Neural cell (in vitro differentiated cells): ENCODE data around the gene CTSH. TPM values are rescaled to one million over a fixed set of nuclear protein-coding genes. Genes with fewer than 3 reads are reported as not detected.

Experiments
- H2AFZ ChIP-seq: fragments of 200-600, 300-800 bp; sonication (generic), shearing (Covaris generic); 2 replicates; pipeline ENCODE4 v1.6.0; 2014; ENCODE audit warnings: low read depth, mild to moderate bottlenecking, antibody characterized with exemption, low read length, moderate library complexity
- H3F3A ChIP-seq: fragments of 200-600 bp; shearing (Covaris generic); 2 replicates; pipeline ENCODE4 v1.6.1; 2016; ENCODE audit warnings: mild to moderate bottlenecking, moderate library complexity, mixed read lengths, antibody characterized with exemption, low read length; ENCODE audit not compliant: insufficient read depth, poor library complexity, severe bottlenecking
- H3K27ac ChIP-seq: fragments of 200-600, 300-800 bp; sonication (generic), shearing (Covaris generic); 2 replicates; pipeline ENCODE4 v1.5.1; 2014; ENCODE audit warnings: mild to moderate bottlenecking, low read length, moderate library complexity
- H3K27me3 ChIP-seq: fragments of 300-800, 200-600 bp; sonication (generic), shearing (Covaris generic); 2 replicates; pipeline ENCODE4 v1.6.0; 2014; ENCODE audit warnings: mild to moderate bottlenecking, low read depth, low read length, moderate library complexity; ENCODE audit not compliant: insufficient read depth
- H3K36me3 ChIP-seq: fragments of 300-800, 200-600 bp; sonication (generic), shearing (Covaris generic); 2 replicates; pipeline ENCODE4 v1.5.1; 2014; ENCODE audit warnings: mild to moderate bottlenecking, antibody characterized with exemption, low read length, moderate library complexity; ENCODE audit not compliant: insufficient read depth
- H3K4me2 ChIP-seq: fragments of 300-800, 200-600 bp; sonication (generic), shearing (Covaris generic); 2 replicates; pipeline ENCODE4 v1.6.0; 2014; ENCODE audit warnings: mild to moderate bottlenecking, low read length
- H3K4me3 ChIP-seq: fragments of 300-800, 200-600 bp; sonication (generic), shearing (Covaris generic); 2 replicates; pipeline ENCODE4 v1.5.1; 2014; ENCODE audit warnings: mild to moderate bottlenecking, low read length, moderate library complexity
- H3K79me2 ChIP-seq: fragments of 200-600 bp; shearing (Covaris generic); replicated peaks from 2 replicates; pipeline ENCODE4 v1.6.0; 2014; ENCODE audit warnings: mild to moderate bottlenecking, low read length, moderate library complexity; ENCODE audit not compliant: insufficient read depth
- H3K9ac ChIP-seq: fragments of 300-800, 200-600 bp; sonication (generic), shearing (Covaris generic); 2 replicates; pipeline ENCODE4 v1.6.1; 2016; ENCODE audit warnings: mild to moderate bottlenecking, low read length, mixed read lengths
- H3K9me2 ChIP-seq: fragments of 200-600 bp; shearing (Covaris generic); 2 replicates; pipeline ENCODE4 v1.6.1; 2016; ENCODE audit warnings: mild to moderate bottlenecking, low read length, mixed read lengths; ENCODE audit not compliant: insufficient read depth
- H3K9me3 ChIP-seq: fragments of 200-600, 300-800 bp; sonication (generic), shearing (Covaris generic); 2 replicates; pipeline ENCODE4 v1.6.1; 2016; ENCODE audit warnings: mild to moderate bottlenecking, mixed run types, low read length, moderate library complexity, mixed read lengths
- H4K20me1 ChIP-seq: fragments of 200-600 bp; shearing (Covaris generic); 2 replicates; pipeline ENCODE4 v1.6.1; 2016; ENCODE audit warnings: mild to moderate bottlenecking, mixed run types; ENCODE audit not compliant: insufficient read depth
- CTCF ChIP-seq: fragments of 450-650 bp; IDR thresholded peaks from 2 replicates; pipeline ENCODE4 v1.5.1; 2014; ENCODE audit warnings: antibody characterized with exemption, mild to moderate bottlenecking, moderate library complexity; ENCODE audit not compliant: poor library complexity, severe bottlenecking
- EP300 ChIP-seq: fragments of 450-650 bp; conservative IDR thresholded peaks from 2 replicates; pipeline ENCODE4 v1.6.1; 2014; ENCODE audit warnings: antibody characterized with exemption, mild to moderate bottlenecking, moderate library complexity; ENCODE audit not compliant: poor library complexity, severe bottlenecking
- EZH2 ChIP-seq: fragments of 200-600, 300-800 bp; shearing (Covaris generic), sonication (generic); IDR thresholded peaks from 2 replicates; pipeline ENCODE4 v1.6.1; 2014; ENCODE audit warnings: antibody characterized with exemption, low read length, borderline replicate concordance, mild to moderate bottlenecking; ENCODE audit not compliant: insufficient read depth, poor library complexity, severe bottlenecking
- MXI1 ChIP-seq: fragments of 450-650 bp; conservative IDR thresholded peaks from 2 replicates; pipeline ENCODE4 v1.6.1; 2014; ENCODE audit warnings: antibody characterized with exemption, mild to moderate bottlenecking; ENCODE audit not compliant: poor library complexity, severe bottlenecking
- POLR2AphosphoS5 ChIP-seq: IDR thresholded peaks from 2 replicates; pipeline ENCODE4 v1.6.1; 2012
- RAD21 ChIP-seq: fragments of 450-650 bp; conservative IDR thresholded peaks from 2 replicates; pipeline ENCODE4 v1.6.1; 2014; ENCODE audit warnings: antibody characterized with exemption, mild to moderate bottlenecking, moderate library complexity
- REST ChIP-seq: IDR thresholded peaks from 2 replicates; pipeline ENCODE4 v1.6.1; 2012; ENCODE audit warnings: borderline replicate concordance
- SMC3 ChIP-seq: fragments of 450-650 bp; conservative IDR thresholded peaks from 2 replicates; pipeline ENCODE4 v1.6.1; 2014; ENCODE audit warnings: antibody characterized with exemption, mild to moderate bottlenecking, moderate library complexity; ENCODE audit not compliant: poor library complexity
- TAF1 ChIP-seq: IDR thresholded peaks from 2 replicates; pipeline ENCODE4 v1.6.1; 2012; ENCODE audit warnings: low read depth
- polyA plus RNA-seq: library from polyadenylated mRNA; depleted of rRNA; stranded (reverse); fragments of >200 nt; gene quantifications from 2 replicates; pipeline ENCODE4 v1.2.3, GENCODE V29; 2014

The CTSH gene
- polyA plus RNA-seq, 1 donor from 2014 or later: 3.3 TPM

GRCh38 chr15:78909160-78909695, 35.6 kb downstream of the CTSH start:
- H4K20me1 ChIP-seq: peaks cover 7% of the 10 kb centered on the region
- no peak overlapping the region for H3K4me2 ChIP-seq
- no peak for TF ChIP-seq MXI1
- TF ChIP-seq EZH2: no peak
- TF ChIP-seq REST: no peak
- no peak for TF ChIP-seq CTCF
- TF ChIP-seq EP300: no peak
- TF ChIP-seq SMC3: no peak
- no peak for TF ChIP-seq RAD21
- no peak for TF ChIP-seq POLR2AphosphoS5
- no peak for TF ChIP-seq TAF1
- H3K27me3 ChIP-seq: no peaks in the 10 kb centered on the region
- no peaks in the 10 kb centered on the region for H3K36me3 ChIP-seq
- no peak overlapping the region for H2AFZ ChIP-seq
- H3F3A ChIP-seq: no peaks in the 10 kb centered on the region
- H3K4me3 ChIP-seq: no peak overlapping the region
- H3K79me2 ChIP-seq: peaks cover 5% of the 10 kb centered on the region
- no peak overlapping the region for H3K9ac ChIP-seq
- no peaks in the 10 kb centered on the region for H3K9me3 ChIP-seq
- H3K9me2 ChIP-seq: no peaks in the 10 kb centered on the region
- no peak overlapping the region for H3K27ac ChIP-seq

GRCh38 chr15:78907577-78907976, 37.3 kb downstream of the CTSH start:
- Histone ChIP-seq H2AFZ (no peak overlapping the region), H3K9me3 (no peaks in the 10 kb centered on the region), H3F3A (no peaks in the 10 kb centered on the region), H3K79me2 (peaks cover 5% of the 10 kb centered on the region), H3K36me3 (no peaks in the 10 kb centered on the region), H3K9ac (no peak overlapping the region), H3K4me2 (no peak overlapping the region), H3K27ac (no peak overlapping the region), H3K27me3 (no peaks in the 10 kb centered on the region), H3K4me3 (no peak overlapping the region), H3K9me2 (no peaks in the 10 kb centered on the region), H4K20me1 (peaks cover 13% of the 10 kb centered on the region)
- TF ChIP-seq EZH2: no peak
- TF ChIP-seq POLR2AphosphoS5: peak; percentile 40
- peak; percentile 41 for TF ChIP-seq CTCF
- TF ChIP-seq REST: no peak
